LNCaP clone FGC (cell line): ENCODE results near the gene TMEM52B.
A peak's percentile ranks its signal among the peaks of the same experiment; 100 is the strongest.

Experiments
- DNase-seq: peaks from one replicate; pipeline ENCODE4 v3.0.0-alpha.2; 2011; ENCODE audit warnings: low read depth
- H3K4me3 ChIP-seq: 2 replicates; pipeline ENCODE4 v1.5.1; 2011; ENCODE audit warnings: mild to moderate bottlenecking, low read depth, low read length, control low read depth
- CTCF ChIP-seq: IDR thresholded peaks from 2 replicates; pipeline ENCODE4 v1.5.1; 2012; ENCODE audit warnings: mild to moderate bottlenecking; ENCODE audit not compliant: control insufficient read depth, insufficient read depth; ENCODE audit errors: extremely low read depth

Gene TMEM52B

GRCh38 chr12:10155966-10156365, 22.9 kb upstream of the TMEM52B start:
- H3K4me3 ChIP-seq, result no peak overlapping the region
- DNase-seq, result no peak
- TF ChIP-seq CTCF, result no peak

- TF ChIP-seq CTCF, result no peak
- DNase-seq, result no peak
- H3K4me3 ChIP-seq, result no peak overlapping the region
Measured at GRCh38 chr12:10158406-10158805, 20.4 kb upstream of the TMEM52B start.

GRCh38 chr12:10159280-10159679, 19.6 kb upstream of the TMEM52B start:
- no peak for TF ChIP-seq CTCF
- no peak for DNase-seq
- H3K4me3 ChIP-seq, result no peak overlapping the region

- no peak for TF ChIP-seq CTCF
- no peak overlapping the region for H3K4me3 ChIP-seq
Measured at GRCh38 chr12:10160617-10161385, 18.0 kb upstream of the TMEM52B start.

GRCh38 chr12:10163084-10163483, 15.7 kb upstream of the TMEM52B start:
- H3K4me3 ChIP-seq, result no peak overlapping the region
- no peak for DNase-seq
- TF ChIP-seq CTCF, result no peak

More at GRCh38 chr12:10160617-10161385, 18.0 kb upstream of the TMEM52B start:
- DNase-seq, result peak; percentile 34

GRCh38 chr12:10165421-10165820, 13.4 kb upstream of the TMEM52B start:
- no peak for DNase-seq
- no peak for TF ChIP-seq CTCF
- H3K4me3 ChIP-seq, result no peak overlapping the region

GRCh38 chr12:10167599-10167998, 11.2 kb upstream of the TMEM52B start:
- H3K4me3 ChIP-seq, result no peak overlapping the region
- no peak for TF ChIP-seq CTCF
- no peak for DNase-seq
